Mesenteric fat pad (tissue), 1 donor: Measurements from ENCODE around the gene DIDO1. TPM values are rescaled to one million over a fixed set of nuclear protein-coding genes. Genes with fewer than 3 reads are reported as not detected.
A peak's percentile ranks its signal among the peaks of the same experiment; 100 is the strongest.
"Not testable (repeated sequence)": the region's sequence is repeated elsewhere in the genome, so short reads cannot be mapped to it uniquely, and the experiment has no call there.

ENCODE experiments used
- DNase-seq: peaks from one replicate; pipeline ENCODE4 v3.0.0-alpha.2; 2020; ENCODE audit warnings: low spot score
- total RNA-seq: library from RNA; stranded (reverse); fragmentation: NEBNext Ultra II Directional; extraction: Animal tissue kit (Norgen Biotek cat#: 25700); gene quantifications from one replicate; pipeline ENCODE4 v1.2.1, GENCODE V29; 2021
- donor health status: DM: yes; HTN: yes; CAD: no.

The DIDO1 gene
- total RNA-seq, 1 donor from 2014 or later, result 39.0 TPM

DNA sequence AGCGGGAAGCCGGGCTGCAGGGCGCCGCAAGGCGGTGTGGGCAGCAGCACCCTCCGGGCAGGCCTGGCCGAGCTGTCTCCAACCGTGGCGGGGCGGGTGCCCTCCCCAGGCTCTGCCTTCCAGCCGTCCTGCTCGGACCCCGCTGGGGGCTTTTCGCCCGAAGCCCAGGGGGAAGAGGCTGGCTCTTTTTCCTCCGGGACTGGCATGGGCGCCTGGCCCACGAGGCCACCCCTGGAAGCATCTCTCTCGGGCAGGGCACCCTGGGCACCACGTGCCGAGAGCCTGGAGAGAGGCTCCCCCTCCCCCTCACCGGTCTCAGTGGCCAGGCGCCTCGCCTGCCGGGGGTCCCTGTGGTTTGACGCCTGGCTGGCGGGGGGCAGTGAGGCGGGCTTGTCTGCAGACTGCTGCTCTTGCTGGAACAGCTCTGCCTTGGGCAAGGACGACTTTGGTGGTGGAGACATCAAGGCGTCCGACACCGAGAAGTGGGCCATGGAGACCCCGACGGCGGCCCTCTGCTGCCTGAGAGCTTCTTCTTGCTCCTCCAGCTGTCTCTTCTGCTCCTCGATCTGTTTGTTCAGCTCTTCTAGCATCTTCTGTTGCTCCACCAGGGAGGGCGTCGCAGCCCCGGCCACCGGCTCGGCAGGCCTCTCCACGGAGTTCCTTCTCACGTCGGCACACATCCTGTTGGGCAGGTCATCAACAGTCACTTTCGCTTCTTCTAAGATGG is 45.2 kb downstream of the DIDO1 start:
- no peak for DNase-seq

- DNase-seq, result no peak
Measured at GRCh38 chr20:62880147-62880934, 46.0 kb downstream of the DIDO1 start.

- DNase-seq, result no peak
Measured at GRCh38 chr20:62879275-62880146, 46.8 kb downstream of the DIDO1 start.

GRCh38 chr20:62878244-62879038 is 47.9 kb downstream of the DIDO1 start:
- DNase-seq, result no peak

GRCh38 chr20:62876902-62877816 is 49.1 kb downstream of the DIDO1 start:
- peak; percentile 94 for DNase-seq

DNA sequence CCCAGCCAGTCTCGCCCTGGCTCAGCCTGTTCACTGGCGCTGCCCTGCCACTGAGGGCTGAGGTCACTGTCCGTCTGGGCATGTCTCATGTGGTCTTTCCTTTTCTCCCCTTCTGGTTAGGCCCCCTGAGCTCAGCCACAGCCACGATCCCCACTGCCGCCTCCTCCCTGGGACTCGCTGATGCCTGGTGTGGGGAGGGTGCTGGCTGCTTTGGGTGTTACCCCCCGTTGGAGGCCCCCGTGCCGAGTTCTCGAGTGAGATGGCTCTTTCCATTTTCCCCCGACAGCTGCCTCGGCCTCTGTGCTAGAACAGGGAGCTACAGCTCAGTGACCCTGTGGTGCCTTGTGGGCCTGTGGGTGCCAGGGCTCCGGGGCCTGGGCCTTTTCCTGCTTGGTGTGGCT is 49.8 kb downstream of the DIDO1 start:
- no peak for DNase-seq

DNA sequence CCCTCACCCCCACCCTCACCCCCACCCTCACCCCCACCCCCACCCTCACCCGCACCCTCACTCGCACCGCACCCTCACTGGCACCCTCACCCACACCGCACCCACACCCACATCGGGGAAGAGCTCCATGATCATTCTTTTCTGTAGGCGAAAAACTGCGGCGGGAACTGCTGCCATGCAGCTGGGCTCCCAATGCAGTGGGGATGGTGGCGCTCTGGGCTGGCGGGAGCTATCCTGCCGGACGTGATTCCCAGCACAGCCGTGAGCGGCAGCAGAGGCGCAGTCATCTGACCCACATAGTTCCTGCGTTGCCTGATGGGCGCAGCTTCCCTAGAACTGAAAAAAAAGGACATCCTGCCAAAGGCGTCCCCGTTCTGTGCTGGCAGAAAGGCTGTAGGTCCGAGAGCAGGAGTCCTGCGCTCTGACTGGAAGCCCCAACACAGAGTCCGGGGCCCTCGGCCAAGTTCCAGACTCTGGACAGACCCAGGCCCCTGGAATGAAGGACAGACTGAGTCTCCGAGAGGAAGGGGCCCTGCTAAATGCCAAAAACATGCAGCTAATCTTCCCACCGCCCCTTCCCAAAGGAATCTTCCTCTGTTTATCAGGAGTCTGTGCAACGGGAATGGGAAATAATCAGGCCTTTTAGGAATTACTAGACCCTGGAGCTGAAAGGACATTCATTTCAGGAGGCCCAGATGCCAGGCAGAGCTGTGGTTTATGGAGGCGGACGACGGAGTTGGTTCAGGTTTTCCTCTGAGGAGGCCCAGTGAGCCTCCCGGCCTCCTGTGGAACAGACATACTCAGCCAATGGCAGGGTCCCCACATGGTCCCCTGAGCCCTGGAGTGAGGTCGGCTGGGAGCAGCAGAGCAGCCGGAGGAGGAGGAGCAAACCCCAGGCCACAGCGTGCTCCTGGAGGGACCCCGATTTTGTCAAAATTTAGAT is 50.6 kb downstream of the DIDO1 start:
- no peak for DNase-seq

- no peak for DNase-seq
Measured at GRCh38 chr20:62874964-62875344, 51.4 kb downstream of the DIDO1 start.

- DNase-seq, result not testable (repeated sequence)
Measured at GRCh38 chr20:62873681-62874031, 52.6 kb downstream of the DIDO1 start.

- no peak for DNase-seq
Measured at GRCh38 chr20:62873280-62873679, 53.0 kb downstream of the DIDO1 start.

DNA sequence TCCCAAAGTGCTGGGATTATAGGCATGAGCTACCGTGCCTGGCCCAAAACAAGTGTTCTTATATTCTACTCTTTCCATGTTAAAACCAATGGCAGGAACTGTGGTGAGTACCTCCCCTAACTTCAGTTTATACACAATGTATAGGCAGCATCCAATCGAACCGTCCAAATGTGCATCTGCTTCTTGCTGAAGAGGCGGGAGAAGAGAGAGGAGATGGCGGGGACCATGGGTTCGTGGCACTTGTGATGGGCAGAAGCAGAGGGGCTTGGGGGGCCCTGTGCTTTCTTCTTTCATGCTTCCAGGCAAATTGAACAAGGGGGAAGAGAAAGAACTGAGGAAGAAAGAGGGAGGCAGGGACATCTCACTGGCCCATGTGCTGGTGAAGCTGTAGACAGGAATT is 53.4 kb downstream of the DIDO1 start:
- DNase-seq, result no peak

DNA sequence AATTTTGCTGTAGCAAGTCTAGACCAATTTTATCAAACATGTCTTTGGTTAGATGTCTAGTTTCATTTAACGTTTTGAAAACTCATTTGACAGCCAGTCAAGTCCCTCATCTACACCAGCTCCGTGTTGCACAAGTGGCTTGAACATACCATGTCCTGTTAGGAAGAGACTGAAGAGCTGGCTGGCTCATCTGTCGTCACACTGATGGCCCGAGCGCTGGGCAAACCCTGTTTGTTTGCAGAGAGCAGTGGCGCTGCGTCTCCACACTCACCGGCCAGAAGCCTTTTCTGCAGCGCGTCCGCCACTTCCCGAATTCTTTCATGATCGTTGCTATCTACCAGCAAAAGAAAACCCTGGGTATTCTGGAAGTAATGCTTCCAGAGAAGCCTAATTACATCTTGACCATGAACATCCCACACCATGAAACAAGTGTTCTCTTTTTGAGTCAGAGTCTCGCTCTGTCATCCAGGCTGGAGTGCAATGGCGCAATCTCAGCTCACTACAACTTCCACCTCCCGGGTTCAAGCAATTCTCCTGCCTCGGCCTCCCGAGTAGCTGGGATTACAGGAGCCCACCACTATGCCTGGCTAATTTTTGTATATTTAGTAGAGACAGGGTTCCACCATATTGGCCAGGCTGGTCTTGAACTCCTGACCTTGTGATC is 54.0 kb downstream of the DIDO1 start:
- no peak for DNase-seq

DNA sequence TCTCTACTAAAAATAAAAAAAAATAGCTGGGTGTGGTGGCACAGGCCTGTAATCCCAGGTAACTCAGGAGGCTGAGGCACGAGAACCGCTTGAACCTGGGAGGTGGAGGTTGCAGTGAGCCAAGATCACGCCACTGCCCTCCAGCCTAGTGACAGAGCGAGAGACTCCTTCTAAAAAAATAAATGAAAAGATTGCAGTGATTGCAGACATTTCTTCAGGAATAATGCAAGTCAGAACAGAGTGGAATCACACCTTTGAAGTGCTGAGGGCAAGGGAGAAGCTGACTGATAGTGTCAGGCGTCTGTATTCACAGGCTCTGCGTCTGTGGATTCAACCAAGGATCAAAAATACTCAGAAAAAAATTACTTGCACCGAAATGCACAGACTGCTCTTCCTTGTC is 62.1 kb downstream of the DIDO1 start:
- no peak for DNase-seq

DNA sequence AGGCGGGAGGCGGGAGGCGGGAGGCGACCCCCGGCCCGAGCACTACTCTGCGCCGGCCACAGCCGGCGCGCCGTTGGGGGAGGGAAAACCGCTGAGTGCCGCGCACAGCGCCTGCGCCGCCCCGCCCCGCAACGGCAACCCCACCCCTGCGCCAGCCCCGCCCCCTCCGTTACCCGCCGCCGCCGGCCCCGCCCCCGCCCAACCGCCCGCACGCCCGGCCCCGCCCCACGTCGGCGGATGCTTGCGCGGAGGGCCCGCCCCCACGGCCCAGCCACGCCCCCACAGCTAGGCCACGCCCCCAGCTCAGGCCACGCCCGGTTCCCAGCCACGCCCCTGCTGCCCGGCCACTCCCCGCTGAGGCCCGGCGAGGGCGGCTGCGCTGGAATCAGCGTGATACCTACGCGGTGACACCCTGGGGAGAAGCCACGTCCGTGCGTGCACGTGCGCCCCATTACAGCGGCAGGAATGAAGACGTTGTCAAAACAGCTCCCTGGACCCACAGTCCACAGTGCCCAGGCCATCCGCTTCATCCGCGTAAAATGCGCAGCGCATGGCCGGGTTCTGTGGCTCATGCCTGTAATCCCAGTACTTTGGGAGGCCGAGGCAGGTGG is 64.5 kb downstream of the DIDO1 start, which contains the start of gene TCFL5:
Gene TCFL5 (minus strand): TSS at position 97 of the 611 bp plus-strand sequence. CDS start 152 bp downstream, outside the sequence.
- DNase-seq, result peak; percentile 98

- DNase-seq, result no peak
Measured at GRCh38 chr20:62860924-62861691, 65.2 kb downstream of the DIDO1 start.

DNA sequence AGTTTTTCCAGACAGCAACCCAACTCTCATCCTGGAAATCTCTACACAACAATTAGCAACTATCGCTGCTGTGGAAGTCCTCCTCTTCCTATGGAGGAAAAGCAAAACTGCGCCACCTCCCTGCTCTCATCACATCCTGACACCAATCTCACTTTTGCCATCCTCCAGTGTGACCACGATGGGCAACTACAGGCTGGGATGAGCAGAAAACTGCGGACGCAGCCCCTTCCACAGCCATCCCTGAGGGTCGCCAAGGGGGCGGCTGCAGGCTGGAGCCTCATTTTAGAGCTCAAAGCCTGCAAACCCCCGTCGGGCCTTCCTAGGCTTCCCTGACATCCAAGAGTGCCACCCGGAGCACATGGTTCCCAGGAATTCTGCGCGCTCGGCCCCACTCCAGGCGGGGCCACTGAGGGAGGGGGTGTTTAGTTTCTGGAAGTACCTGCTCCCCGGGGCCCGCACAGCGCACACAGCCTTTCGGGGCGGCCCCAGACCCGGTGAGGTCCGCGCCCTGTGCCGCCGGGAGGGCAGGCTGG is 65.8 kb downstream of the DIDO1 start:
- DNase-seq, result no peak

DNA sequence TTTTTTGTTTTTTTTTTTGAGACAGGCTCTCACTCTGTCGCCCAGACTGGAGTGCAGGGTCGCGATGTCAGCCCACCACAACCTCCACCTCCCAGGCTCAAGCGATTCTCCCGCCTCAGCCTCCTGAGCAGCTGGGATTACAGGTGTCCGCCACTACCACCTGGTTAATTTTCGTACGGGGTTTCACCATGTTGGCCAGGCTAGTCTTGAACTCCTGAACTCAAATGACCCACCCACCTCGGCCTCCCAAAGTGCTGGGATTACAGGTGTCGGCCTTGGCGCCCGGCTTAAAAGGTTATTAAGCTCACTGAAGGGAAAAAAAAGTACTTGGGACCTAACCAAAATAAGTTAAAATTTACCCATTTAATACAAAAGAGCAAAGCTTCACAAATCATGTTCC is 66.6 kb downstream of the DIDO1 start:
- DNase-seq, result no peak
